PC-3 (cell line): ENCODE data around the gene TTLL1.

Experiments
- CTCF ChIP-seq: fragments of 300-600 bp; sonication (generic); conservative IDR thresholded peaks from 2 replicates; pipeline ENCODE4 v1.5.1; 2017; ENCODE audit warnings: antibody characterized with exemption, low read depth, mild to moderate bottlenecking, low read length
- EZH2phosphoT487 ChIP-seq: fragments of 300-600 bp; sonication (generic); IDR thresholded peaks from 2 replicates; pipeline ENCODE4 v1.6.1; 2018; ENCODE audit warnings: mild to moderate bottlenecking, antibody characterized with exemption, low read length, borderline replicate concordance

- no peak for TF ChIP-seq CTCF
- no peak for TF ChIP-seq EZH2phosphoT487
Measured at GRCh38 chr22:43135565-43135964, 46.4 kb upstream of the TTLL1 start.
